C4-2B (cell line): ENCODE data around the gene HEATR5A.

Experiments used
- CTCF ChIP-seq: fragments of 450-650 bp; conservative IDR thresholded peaks from 2 replicates; pipeline ENCODE4 v1.5.1; 2017; ENCODE audit warnings: mild to moderate bottlenecking
- ZFX ChIP-seq: fragments of 450-650 bp; IDR thresholded peaks from 2 replicates; pipeline ENCODE4 v1.6.1; 2017

- TF ChIP-seq CTCF (no peak), ZFX (no peak)
Observed at GRCh38 chr14:31430634-31431264, 10.4 kb upstream of the HEATR5A start.
